NT2/D1 (cell line): Measurements from ENCODE around the gene ZNF773.
"Not testable (repeated sequence)": the region's sequence is repeated elsewhere in the genome, so short reads cannot be mapped to it uniquely, and the experiment has no call there.

Source experiments
- DNase-seq: peaks from one replicate; pipeline ENCODE4 v3.0.0-alpha.2; 2011; ENCODE audit warnings: low read depth, low spot score
- H3K27me3 ChIP-seq: 2 replicates; pipeline ENCODE4 v1.6.0; 2011; ENCODE audit warnings: mild to moderate bottlenecking; ENCODE audit not compliant: insufficient read length, insufficient read depth
- H3K36me3 ChIP-seq: 2 replicates; pipeline ENCODE4 v1.6.1; 2011; ENCODE audit warnings: mild to moderate bottlenecking, low read length, mixed read lengths; ENCODE audit not compliant: insufficient read depth, insufficient read length
- H3K4me1 ChIP-seq: 2 replicates; pipeline ENCODE4 v1.5.1; 2011; ENCODE audit not compliant: insufficient read depth, insufficient read length
- H3K4me3 ChIP-seq: 2 replicates; pipeline ENCODE4 v1.5.1; 2011; ENCODE audit warnings: low read depth; ENCODE audit not compliant: insufficient read length
- H3K9ac ChIP-seq: 2 replicates; pipeline ENCODE4 v1.6.0; 2011; ENCODE audit warnings: low read depth; ENCODE audit not compliant: insufficient read length
- H3K9me3 ChIP-seq: 2 replicates; pipeline ENCODE4 v1.5.1; 2011; ENCODE audit warnings: mild to moderate bottlenecking, low read length; ENCODE audit not compliant: insufficient read depth
- SUZ12 ChIP-seq: IDR thresholded peaks from 2 replicates; pipeline ENCODE4 v1.6.1; 2011; ENCODE audit not compliant: insufficient read length, insufficient read depth; ENCODE audit errors: extremely low read depth
- YY1 ChIP-seq: IDR thresholded peaks from 2 replicates; pipeline ENCODE4 v1.6.1; 2011; ENCODE audit not compliant: insufficient read length, insufficient read depth
- ZNF274 ChIP-seq: IDR thresholded peaks from 2 replicates; pipeline ENCODE4 v1.6.1; 2011; ENCODE audit warnings: mild to moderate bottlenecking, low read depth, low read length

The ZNF773 gene

DNA sequence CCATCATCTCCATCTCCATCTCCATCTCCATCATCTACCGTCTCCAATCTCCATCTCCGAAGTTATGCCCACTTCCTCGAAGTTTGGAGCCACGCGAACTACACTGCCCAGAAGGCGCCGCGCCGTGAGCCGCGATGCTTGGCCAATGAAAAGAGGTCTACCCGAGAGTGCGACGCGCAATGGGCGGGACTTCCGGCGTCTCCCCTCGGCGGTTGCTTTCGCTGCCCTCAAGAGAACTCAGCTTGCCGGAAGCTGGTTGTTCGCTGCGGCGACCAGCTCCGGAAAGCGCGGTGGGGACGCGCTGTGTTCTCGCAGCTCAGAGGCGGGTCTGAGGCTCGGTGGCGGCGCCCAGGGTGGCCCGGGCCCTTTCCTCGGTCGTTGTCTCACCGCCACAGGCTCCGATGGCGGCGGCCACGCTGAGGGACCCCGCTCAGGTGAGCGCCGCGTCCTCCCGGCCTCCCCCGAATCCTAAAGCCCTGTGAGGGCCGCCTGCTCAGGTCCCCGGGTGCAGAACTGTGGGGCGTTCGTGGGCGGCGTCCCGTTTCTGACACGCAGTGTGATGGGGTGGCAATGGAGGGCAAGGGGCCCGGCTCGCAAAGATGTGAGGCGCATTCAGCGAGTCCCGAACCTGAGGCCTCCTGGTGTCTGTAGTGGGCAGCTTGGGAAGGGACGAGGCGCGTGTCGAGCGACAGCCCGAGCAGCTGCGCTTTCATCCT, at the start of gene ZNF773:
Gene ZNF773 (plus strand): TSS at position 259 of the 716 bp plus-strand sequence. CDS start 143 bp downstream, at position 402.
- H3K36me3 ChIP-seq: peaks cover 23% of the 10 kb centered on the region
- H3K9me3 ChIP-seq, H3K4me1 ChIP-seq, H3K27me3 ChIP-seq: not testable (repeated sequence)
- H3K9ac ChIP-seq: peak within 1 kb of the TSS; percentile 88
- peak; percentile 84 for DNase-seq
- H3K4me3 ChIP-seq: peak within 1 kb of the TSS; percentile 60

DNA sequence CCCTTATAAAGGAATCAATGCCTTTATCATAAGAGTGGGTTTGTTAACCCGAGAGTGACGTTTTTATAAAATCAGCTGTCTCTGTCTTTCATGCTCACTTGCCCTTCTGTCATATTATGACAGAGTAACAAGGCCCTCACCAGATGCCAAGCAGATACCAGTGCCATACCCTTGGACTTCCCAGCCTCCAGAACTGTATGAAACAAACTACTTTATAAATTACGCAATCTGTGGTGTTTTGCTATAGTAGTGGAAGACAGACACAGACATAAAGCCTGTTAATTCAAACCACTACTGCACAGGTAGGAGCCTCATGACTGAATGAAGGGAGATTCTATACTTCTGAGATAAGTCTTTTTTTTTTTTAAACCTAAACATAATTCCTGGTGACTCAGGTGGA, 47.4 kb upstream of the ZNF773 start:
- Histone ChIP-seq H3K4me3 (no peak overlapping the region), H3K27me3 (no peaks in the 10 kb centered on the region), H3K9ac (no peak overlapping the region), H3K36me3 (no peaks in the 10 kb centered on the region), H3K9me3 (no peaks in the 10 kb centered on the region), H3K4me1 (no peaks in the 10 kb centered on the region)
- no peak for DNase-seq
- TF ChIP-seq SUZ12 (no peak), YY1 (no peak), ZNF274 (no peak)

DNA sequence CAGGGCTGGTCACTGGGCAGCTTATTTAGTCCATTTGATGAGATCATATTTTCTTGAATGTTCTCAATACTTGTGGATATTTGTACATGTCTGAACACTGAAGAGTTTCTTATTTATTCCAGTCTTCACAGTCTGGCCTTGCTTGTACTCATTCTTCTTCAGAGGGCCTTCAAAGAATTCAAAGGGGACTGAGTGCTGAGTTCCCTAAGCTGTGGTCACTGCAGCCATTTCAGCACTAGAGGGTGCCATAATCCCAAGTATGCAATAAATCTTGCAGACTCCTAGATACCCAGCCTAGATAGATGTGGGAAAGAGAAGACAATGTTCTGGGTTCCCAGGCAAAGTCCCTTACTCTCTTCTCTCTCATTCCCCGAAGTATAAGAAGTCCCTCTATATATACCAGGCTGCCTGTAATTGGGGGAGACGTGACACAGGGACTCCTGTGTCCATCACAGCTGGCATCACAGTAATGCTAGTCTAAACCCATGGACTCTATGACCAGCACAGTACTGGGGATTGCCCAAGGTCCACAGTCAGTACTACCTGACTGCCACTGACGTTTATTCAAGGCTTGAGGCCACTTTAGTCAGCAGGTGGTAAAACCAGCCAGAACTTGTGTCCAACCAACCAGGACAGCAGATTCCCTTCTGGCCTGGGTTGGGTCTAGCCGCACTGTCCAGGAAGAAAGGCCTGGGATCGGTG, 33.9 kb upstream of the ZNF773 start:
- H3K4me1 ChIP-seq: peaks cover 5% of the 10 kb centered on the region
- TF ChIP-seq SUZ12 (no peak), YY1 (no peak), ZNF274 (no peak)
- H3K9me3 ChIP-seq: peaks cover 11% of the 10 kb centered on the region; the same call in 1 of the 2 replicates
- peaks cover 6% of the 10 kb centered on the region for H3K36me3 ChIP-seq
- H3K4me3 ChIP-seq: no peak overlapping the region
- DNase-seq: peak; percentile 42
- no peaks in the 10 kb centered on the region for H3K27me3 ChIP-seq
- H3K9ac ChIP-seq: no peak overlapping the region

DNA sequence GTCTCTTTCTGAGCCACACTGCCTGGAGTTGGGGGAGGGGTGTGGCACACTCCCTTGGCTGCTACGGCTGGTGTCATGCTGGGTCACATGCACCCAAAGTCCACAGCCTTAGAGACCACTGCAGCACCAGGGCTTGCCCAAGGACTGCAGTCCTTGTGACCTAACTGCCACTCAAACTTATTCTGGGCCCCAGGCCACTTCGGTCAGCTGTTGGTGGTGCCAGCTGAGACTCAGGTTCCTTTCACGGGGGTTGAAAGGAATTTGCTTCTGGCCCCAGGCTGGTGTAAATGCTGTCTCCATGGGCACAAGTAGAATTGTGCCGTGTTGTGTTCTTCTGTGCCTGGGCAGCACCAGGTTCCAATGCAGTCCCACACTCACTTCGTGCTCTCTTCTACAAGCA, 33.2 kb upstream of the ZNF773 start:
- H3K27me3 ChIP-seq: no peaks in the 10 kb centered on the region
- H3K9ac ChIP-seq: no peak overlapping the region
- DNase-seq: no peak
- H3K4me3 ChIP-seq: no peak overlapping the region
- H3K9me3 ChIP-seq: peaks cover 16% of the 10 kb centered on the region
- TF ChIP-seq YY1 (no peak), ZNF274 (no peak), SUZ12 (no peak)
- H3K36me3 ChIP-seq: peaks cover 6% of the 10 kb centered on the region
- H3K4me1 ChIP-seq: peaks cover 5% of the 10 kb centered on the region

DNA sequence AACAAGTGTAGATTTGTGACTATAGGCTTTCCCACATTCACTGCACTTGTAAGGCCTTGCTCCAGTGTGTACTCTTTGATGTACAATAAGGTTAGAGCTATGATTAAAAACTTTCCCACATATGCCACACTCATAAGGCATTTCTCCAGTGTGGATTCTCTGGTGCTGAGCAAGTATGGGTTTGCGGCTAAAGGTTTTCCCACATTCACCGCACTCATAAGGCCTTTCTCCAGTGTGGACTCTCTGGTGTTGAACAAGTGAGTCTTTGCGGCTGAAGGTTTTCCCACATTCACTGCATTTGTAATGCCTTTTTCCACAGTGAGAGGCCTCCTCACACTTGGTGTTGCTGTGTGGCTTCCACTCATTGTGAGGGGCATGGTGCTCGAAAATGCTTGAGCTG, 26.1 kb upstream of the ZNF773 start:
- no peak for TF ChIP-seq YY1
- TF ChIP-seq ZNF274: no peak
- TF ChIP-seq SUZ12: no peak
- Histone ChIP-seq H3K4me3 (no peak overlapping the region), H3K36me3 (peaks cover 47% of the 10 kb centered on the region), H3K27me3 (no peaks in the 10 kb centered on the region), H3K9me3 (peaks cover 57% of the 10 kb centered on the region), H3K4me1 (no peaks in the 10 kb centered on the region), H3K9ac (no peak overlapping the region)
- DNase-seq: no peak

DNA sequence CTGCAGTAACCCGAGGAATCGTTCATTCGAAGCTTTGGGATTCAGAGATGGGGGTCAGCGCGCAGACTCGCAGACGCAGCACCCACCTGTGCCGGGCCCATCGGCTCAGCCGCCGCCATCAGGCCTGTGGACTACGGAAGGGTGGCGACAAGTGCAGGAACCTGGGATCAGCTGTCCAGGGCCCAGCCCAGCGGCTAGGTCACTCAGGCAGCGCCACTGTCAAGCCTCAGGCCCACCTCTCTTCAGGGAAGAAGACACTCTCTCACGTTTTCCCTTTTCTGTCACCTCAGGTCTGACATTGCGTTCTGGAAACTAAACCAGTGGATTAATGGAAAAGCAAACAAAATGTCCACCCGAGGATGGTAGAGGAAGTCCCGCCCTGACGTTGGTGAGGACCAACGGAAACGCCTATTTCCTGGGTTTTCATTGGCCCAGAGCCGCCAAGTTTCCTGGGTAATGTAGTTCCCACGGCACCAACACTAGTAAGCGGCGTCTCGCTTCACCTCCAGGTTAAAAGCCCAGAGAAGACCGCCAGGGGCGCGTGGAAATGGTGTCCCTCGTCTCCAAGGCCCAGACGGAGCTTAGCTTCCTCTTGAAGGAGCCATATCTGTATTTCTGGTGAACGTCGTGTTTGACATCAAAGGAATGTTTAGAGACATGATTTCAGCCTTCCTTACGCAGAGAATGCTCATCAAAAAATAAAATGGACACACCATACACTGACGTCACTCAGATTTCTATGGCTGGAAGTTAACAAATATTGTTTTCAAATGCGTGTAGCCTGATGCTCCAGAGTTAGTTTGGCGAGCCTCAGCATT, 22.3 kb upstream of the ZNF773 start, which contains the start of gene ZNF772:
Gene ZNF772 (minus strand): TSS at position 376 of the 818 bp plus-strand sequence. CDS start 257 bp downstream, at position 119.
- no peaks in the 10 kb centered on the region for H3K27me3 ChIP-seq
- DNase-seq: peak; percentile 87
- H3K9me3 ChIP-seq: peaks cover 39% of the 10 kb centered on the region
- H3K4me1 ChIP-seq: no peaks in the 10 kb centered on the region
- H3K36me3 ChIP-seq: peaks cover 42% of the 10 kb centered on the region
- TF ChIP-seq YY1 (no peak), ZNF274 (no peak), SUZ12 (no peak)
- peak within 1 kb of the TSS; percentile 88 for H3K9ac ChIP-seq
- H3K4me3 ChIP-seq: peak within 1 kb of the TSS; percentile 86

DNA sequence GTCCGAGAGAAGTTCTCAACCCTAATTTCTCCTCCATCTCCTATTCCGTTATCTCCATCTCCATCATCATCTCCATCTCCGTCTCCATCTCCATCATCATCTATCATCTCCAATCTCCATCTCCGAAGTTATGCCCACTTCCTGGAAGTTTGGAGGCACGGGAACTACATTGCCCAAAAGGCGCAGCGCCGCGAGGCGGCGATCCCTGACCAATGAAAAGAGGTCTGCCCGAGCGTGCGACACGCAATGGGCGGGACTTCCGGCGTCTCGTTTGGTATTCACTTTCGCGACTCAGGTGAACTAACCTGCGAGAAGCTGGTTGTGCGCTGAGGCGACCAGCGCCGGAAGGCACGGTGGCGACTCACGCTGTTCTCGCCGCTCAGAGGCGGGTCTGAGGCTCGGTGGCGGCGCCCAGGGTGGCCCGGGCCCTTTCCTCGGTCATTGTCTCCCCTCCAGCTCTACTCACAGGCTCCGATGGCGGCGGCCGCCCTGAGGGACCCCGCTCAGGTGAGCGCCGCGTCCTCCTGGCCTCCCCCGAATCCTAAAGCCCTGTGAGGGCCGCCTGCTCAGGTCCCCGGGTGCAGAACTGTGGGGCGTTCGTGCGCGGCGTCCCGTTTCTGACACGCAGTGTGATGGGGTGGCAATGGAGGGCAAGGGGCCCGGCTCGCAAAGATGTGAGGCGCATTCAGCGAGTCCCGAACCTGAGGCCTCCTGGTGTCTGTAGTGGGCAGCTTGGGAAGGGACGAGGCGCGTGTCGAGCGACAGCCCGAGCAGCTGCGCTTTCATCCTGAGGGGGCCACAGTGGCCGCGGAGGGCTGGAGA, 12.1 kb upstream of the ZNF773 start, which contains the start of gene ZNF419:
Gene ZNF419 (plus strand): TSS at position 274 of the 822 bp plus-strand sequence. CDS start 201 bp downstream, at position 475.
- H3K9me3 ChIP-seq, H3K27me3 ChIP-seq, H3K4me1 ChIP-seq: not testable (repeated sequence)
- peaks cover 20% of the 10 kb centered on the region for H3K36me3 ChIP-seq
- peak within 1 kb of the TSS; percentile 79 for H3K4me3 ChIP-seq
- DNase-seq: peak; percentile 72
- H3K9ac ChIP-seq: peak within 1 kb of the TSS; percentile 90

DNA sequence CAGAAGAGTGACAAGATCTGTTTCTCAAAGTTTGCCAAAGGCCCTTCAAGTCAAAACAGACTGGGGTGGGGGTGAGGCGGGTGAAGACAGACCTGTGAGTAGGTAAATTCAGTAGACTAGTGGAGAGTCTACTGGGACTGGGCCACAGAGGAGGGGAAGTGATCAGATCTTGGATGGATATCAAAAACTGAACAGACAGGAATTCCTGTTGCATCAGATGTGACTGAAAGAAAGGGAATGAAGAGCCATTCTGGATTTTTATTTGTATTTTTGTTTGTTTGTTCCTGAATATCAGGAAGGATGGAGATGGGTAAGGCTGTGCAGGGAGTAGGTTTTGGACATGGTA, 11.5 kb upstream of the ZNF773 start:
- Histone ChIP-seq H3K9ac (peak overlapping the region; percentile 64), H3K4me3 (peak overlapping the region; percentile 20), H3K36me3 (peaks cover 26% of the 10 kb centered on the region)
- H3K4me1 ChIP-seq, H3K9me3 ChIP-seq, DNase-seq, H3K27me3 ChIP-seq: not testable (repeated sequence)

DNA sequence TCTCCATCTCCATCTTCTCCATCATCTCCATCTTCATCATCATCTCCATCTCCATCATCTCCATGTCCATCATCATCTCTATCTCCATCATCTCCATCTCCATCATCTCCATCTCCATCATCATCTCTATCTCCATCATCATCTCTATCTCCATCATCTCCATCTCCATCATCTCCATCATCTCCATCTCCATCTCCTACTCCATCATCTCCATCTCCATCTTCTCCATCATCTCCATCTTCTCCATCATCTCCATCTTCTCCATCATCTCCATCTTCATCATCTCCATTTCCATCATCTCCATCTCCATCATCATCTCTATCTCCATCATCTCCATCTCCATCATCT, 432 bp upstream of the ZNF773 start:
- H3K9me3 ChIP-seq, H3K4me3 ChIP-seq: not testable (repeated sequence)

DNA sequence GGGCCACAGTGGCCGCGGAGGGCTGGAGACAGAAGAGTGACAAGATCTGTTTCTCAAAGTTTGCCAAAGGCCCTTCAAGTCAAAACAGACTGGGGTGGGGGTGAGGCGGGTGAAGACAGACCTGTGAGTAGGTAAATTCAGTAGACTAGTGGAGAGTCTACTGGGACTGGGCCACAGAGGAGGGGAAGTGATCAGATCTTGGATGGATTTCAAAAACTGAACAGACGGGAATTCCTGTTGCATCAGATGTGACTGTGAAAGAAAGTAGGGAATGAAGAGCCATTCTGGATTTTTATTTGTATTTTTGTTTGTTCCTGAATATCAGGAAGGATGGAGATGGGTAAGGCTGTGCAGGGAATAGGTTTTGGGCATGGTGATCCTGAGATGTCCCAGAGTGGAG, 662 bp downstream of the ZNF773 start:
- not testable (repeated sequence) for DNase-seq, H3K27me3 ChIP-seq, H3K9me3 ChIP-seq, H3K4me1 ChIP-seq
- Histone ChIP-seq H3K4me3 (peak overlapping the region; percentile 36), H3K9ac (peak overlapping the region; percentile 50), H3K36me3 (peaks cover 27% of the 10 kb centered on the region)

More for the DNA sequence above, 432 bp upstream of the ZNF773 start:
- H3K4me1 ChIP-seq, DNase-seq, H3K27me3 ChIP-seq, H3K9ac ChIP-seq: not testable (repeated sequence)
- peaks cover 21% of the 10 kb centered on the region for H3K36me3 ChIP-seq
